HepG2 (cell line): ENCODE measurements around the gene SYPL1. TPM values are rescaled to one million over a fixed set of nuclear protein-coding genes. Genes with fewer than 3 reads are reported as not detected.
A peak's percentile ranks its signal among the peaks of the same experiment; 100 is the strongest.

Experiments used
- HOXA5 ChIP-seq: sonication (generic); formaldehyde crosslinking; IDR thresholded peaks from 2 replicates; pipeline ENCODE4 v1.4.0; 2020; ENCODE audit warnings: missing genetic modification reagents
- KAT7 ChIP-seq: IDR thresholded peaks from 2 replicates; pipeline ENCODE4 v1.6.1; 2018; ENCODE audit warnings: borderline replicate concordance, missing compliant biosample characterization
- NFIC ChIP-seq: IDR thresholded peaks from 2 replicates; pipeline ENCODE4 v1.6.1; 2012; ENCODE audit warnings: mild to moderate bottlenecking, low read length, inconsistent platforms
- SIX4 ChIP-seq: sonication (generic); formaldehyde crosslinking; IDR thresholded peaks from 2 replicates; pipeline ENCODE4 v1.4.0; 2020; ENCODE audit warnings: missing genetic modification reagents
- THAP11 ChIP-seq: IDR thresholded peaks from 2 replicates; pipeline ENCODE4 v1.6.1; 2016; ENCODE audit warnings: missing biosample characterization, missing genetic modification reagents
- ZFP1 ChIP-seq: IDR thresholded peaks from 2 replicates; pipeline ENCODE4 v1.6.1; 2016
- ZNF446 ChIP-seq: sonication (generic); formaldehyde crosslinking; IDR thresholded peaks from 2 replicates; pipeline ENCODE4 v1.5.0; 2020; ENCODE audit warnings: mild to moderate bottlenecking, missing genetic modification reagents
- ZNF451 ChIP-seq: sonication (generic); formaldehyde crosslinking; IDR thresholded peaks from 2 replicates; pipeline ENCODE4 v1.5.0; 2020; ENCODE audit warnings: mild to moderate bottlenecking, missing genetic modification reagents
- ZNF577 ChIP-seq: sonication (generic); formaldehyde crosslinking; IDR thresholded peaks from 2 replicates; pipeline ENCODE4 v1.4.0; 2020; ENCODE audit warnings: mild to moderate bottlenecking, low read depth, missing genetic modification reagents, borderline replicate concordance
- polyA plus RNA-seq, 8 experiments: library from polyadenylated mRNA; depleted of rRNA in 3 of 8; stranded (reverse) in 7 of 8; unstranded in 1 of 8; fragments of >200 nt; fragmentation: Illumina TruSeq in 4 of 8; extraction: Trizol in 4 of 8; gene quantifications; 2 replicates each; pipeline versions ENCODE4 v1.2.1 to v1.2.3, GENCODE V29; 2011 to 2016; ENCODE audit warnings: low read depth in 4 of 8, missing spikeins in 1 of 8, mixed read lengths in 1 of 8; ENCODE audit not compliant: insufficient read depth in 1 of 8
- total RNA-seq, 5 experiments: library from RNA; depleted of rRNA; stranded (reverse); fragments of >200 nt; fragmentation: Illumina TruSeq; extraction: Trizol; gene quantifications; 2 replicates each; pipeline ENCODE4 v1.2.3, GENCODE V29; 2016; ENCODE audit warnings: low read depth in 1 of 5
- TF ChIP-seq, protein P1 (sequence below): sonication (generic); formaldehyde crosslinking; IDR thresholded peaks from 2 replicates; pipeline ENCODE4 v1.8.1; 2023; ENCODE audit warnings: mild to moderate bottlenecking, missing genetic modification reagents, borderline replicate concordance
- TF ChIP-seq, protein P2 (sequence below): IDR thresholded peaks from 2 replicates; pipeline ENCODE4 v1.6.1; 2016
- TF ChIP-seq, protein P3 (sequence below): sonication (generic); formaldehyde crosslinking; IDR thresholded peaks from 2 replicates; pipeline ENCODE4 v1.4.0; 2020; ENCODE audit warnings: missing genetic modification reagents; ENCODE audit errors: not compliant biosample characterization

Gene SYPL1
- total and polyA plus RNA-seq, 2 of the 13 experiments (the other 11 are each of a cell fraction or from before 2014, with no cell fraction given), result 27.5 to 40.2 TPM

DNA sequence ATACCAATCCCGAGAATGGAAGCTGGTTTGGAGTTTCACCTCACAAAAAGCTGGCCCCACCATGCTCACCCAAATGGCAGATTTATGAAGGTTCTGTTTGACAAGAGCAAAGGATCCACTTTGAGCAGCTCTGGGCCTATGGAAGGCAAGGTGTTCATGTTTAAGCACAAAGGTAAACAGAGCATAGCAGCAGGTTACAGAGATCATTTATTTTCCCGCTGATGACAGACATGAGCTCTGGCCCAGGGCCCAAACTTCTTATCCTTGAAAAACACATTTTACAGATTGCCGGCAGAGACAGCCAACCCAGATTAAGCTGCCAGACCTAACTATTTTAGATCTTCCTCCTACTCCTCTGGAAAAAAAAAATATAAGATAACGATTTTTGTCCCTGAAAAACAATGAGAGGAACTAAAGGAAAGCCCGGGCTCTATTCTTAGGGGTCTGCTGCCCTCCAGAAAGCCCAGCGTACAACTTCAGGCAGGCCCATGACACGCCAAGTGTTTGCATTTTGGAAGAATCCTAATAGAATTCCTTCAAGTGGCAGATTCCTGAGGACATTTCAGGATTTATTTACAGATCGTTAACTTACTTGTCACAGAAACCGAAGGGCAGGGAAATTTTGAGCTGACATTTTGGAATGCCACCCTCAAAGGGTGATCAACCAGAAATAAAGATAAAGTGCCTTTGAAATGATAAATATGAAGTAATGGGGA, 40.0 kb downstream of the SYPL1 start (continued):
- peak; percentile 96 for TF ChIP-seq HOXA5 (CRISPR knock-in tag)
- TF ChIP-seq NFIC, result peak; percentile 72; the same call in 1 of the 2 replicates
- TF ChIP-seq ZNF451 (CRISPR knock-in tag), result no peak
- TF ChIP-seq ZFP1 (CRISPR knock-in tag), result 0 out of 2 replicates have a peak, but pooled peaks have one; percentile 25
- TF ChIP-seq, protein P1, sequence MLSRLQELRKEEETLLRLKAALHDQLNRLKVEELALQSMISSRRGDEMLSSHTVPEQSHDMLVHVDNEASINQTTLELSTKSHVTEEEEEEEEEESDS (CRISPR knock-in tag), result no peak
- no peak for TF ChIP-seq ZNF577 (CRISPR knock-in tag)
- 0 out of 2 replicates have a peak, but pooled peaks have one; percentile 27 for TF ChIP-seq THAP11 (CRISPR knock-in tag)
- no peak for TF ChIP-seq SIX4 (CRISPR knock-in tag)
- TF ChIP-seq, protein P2, sequence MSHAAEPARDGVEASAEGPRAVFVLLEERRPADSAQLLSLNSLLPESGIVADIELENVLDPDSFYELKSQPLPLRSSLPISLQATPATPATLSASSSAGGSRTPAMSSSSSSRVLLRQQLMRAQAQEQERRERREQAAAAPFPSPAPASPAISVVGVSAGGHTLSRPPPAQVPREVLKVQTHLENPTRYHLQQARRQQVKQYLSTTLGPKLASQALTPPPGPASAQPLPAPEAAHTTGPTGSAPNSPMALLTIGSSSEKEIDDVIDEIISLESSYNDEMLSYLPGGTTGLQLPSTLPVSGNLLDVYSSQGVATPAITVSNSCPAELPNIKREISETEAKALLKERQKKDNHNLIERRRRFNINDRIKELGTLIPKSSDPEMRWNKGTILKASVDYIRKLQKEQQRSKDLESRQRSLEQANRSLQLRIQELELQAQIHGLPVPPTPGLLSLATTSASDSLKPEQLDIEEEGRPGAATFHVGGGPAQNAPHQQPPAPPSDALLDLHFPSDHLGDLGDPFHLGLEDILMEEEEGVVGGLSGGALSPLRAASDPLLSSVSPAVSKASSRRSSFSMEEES (CRISPR knock-in tag), result 0 out of 2 replicates have a peak, but pooled peaks have one; percentile 18
- TF ChIP-seq ZNF446, result no peak
- TF ChIP-seq KAT7 (CRISPR knock-in tag), result no peak
- TF ChIP-seq, protein P3, sequence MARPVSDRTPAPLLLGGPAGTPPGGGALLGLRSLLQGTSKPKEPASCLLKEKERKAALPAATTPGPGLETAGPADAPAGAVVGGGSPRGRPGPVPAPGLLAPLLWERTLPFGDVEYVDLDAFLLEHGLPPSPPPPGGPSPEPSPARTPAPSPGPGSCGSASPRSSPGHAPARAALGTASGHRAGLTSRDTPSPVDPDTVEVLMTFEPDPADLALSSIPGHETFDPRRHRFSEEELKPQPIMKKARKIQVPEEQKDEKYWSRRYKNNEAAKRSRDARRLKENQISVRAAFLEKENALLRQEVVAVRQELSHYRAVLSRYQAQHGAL, result peak; percentile 74
